Measurements from ENCODE around the gene QSOX2.

GRCh38 chr9:136274786-136275654, 29.4 kb upstream of the QSOX2 start:
- no peak for TF ChIP-seq CTCF (tag by site-specific recombination; IDR thresholded peaks at IDR 0.05)
- no peak for TF ChIP-seq ZNF747 (tag by site-specific recombination; IDR thresholded peaks at IDR 0.05)
- no peak for TF ChIP-seq ZNF274 (IDR thresholded peaks at IDR 0.05; ENCODE audit: low read length)
- no peak for TF ChIP-seq ZNF274 (tag by site-specific recombination; IDR thresholded peaks at IDR 0.05; ENCODE audit: borderline replicate concordance)
- no peak for TF ChIP-seq YY1 (tag by site-specific recombination; IDR thresholded peaks at IDR 0.05)
- no peak for TF ChIP-seq ZNF514 (tag by site-specific recombination; IDR thresholded peaks at IDR 0.05)
- no peak for TF ChIP-seq ZNF18 (tag by site-specific recombination; IDR thresholded peaks at IDR 0.05)
- no peak for TF ChIP-seq PRDM1 (tag by site-specific recombination; IDR thresholded peaks at IDR 0.05)

Measured in HEK293 (cell line).